Stimulated activated CD8-positive, alpha-beta memory T cell treated with anti-CD3 and anti-CD28 coated beads, Interleukin-15, amount 100 ng/mL, for 24 hours (primary cell): ENCODE data around the gene PYHIN1.
"Not testable (repeated sequence)": the region's sequence is repeated elsewhere in the genome, so short reads cannot be mapped to it uniquely, and the experiment has no call there.

ENCODE experiments used
- DNase-seq: peaks from one replicate; pipeline ENCODE4 v3.0.0-alpha.2; 2020; ENCODE audit warnings: low read depth

Gene PYHIN1

DNA sequence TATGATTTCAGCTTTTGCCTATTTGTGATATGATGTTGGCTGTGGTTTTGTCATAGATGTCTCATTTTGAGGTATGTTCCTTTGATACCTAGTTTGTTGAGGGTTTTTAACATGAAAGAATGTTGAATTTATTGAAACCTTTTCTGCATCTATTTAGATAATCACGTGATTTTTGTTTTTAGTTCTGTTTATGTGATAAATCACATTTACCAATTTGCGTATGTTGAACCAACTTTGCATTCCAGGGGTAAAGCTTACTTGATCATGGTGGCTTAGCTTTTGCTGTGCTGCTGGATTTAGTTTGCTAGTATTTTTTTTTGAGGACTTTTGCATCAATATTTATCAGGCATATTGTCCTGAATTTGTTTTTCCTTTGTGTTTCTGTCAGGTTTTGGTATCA, 51.9 kb downstream of the PYHIN1 start:
- no peak for DNase-seq

DNA sequence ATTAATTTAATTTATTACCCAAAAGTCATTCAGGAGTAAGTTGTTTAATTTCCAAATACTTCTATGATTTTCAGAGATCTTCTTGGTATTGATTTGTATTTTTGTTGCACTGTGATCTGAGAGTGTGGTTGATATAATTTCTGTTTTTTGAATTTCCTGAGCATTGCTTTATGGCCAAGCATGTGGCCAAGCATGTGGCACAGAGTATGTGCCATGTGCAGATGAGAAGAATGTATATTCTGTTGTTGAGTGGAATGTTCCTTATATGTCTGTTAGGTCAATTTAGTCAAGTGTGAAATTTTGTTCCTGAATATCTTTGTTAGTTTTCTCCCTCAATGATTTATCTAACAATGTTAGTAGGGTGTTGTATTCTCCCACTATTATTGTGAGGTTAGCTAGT, 53.0 kb downstream of the PYHIN1 start:
- DNase-seq: no peak

DNA sequence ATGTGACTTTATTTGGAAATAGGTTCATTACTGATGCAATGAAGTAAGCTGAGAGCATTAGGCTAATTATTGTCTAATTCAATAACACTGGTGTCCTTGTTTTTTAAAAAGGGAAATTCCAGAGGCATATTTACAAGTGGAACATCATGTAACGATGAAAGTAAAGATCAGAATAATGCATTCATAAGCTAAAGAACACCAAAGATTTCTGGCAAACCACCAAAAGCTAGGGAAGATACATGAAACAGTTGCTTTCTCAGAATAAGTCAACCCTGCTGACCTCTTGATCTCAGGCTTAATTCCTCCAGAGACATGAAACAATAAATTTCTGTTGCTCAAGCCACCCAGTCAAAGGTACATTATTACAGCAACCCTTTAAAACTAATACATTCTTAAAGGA, 58.1 kb downstream of the PYHIN1 start:
- DNase-seq: no peak

DNA sequence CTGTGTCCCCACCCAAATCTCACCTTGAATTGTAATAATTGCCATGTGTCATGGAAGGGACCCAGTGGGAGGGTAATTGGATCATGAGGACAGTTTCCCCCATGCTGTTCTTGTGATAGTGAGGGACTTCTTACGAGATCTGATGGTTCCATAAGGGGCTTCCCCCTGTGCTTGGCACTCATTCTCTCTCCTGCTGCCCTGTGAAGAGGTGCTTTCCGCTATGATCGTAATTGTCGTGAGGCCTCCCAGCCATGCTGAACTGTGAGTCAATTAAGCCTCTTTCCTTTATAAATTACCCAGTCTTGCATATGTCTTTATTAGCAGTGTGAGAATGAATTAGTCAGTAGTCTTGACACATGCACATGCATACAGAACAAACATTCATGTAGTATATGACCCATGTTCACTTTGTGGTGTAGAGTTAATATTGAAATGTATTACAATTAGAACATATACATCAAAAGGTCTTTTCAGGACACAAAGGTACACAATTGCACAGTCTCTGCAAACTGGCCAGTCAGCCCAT, 61.5 kb downstream of the PYHIN1 start:
- no peak for DNase-seq

DNA sequence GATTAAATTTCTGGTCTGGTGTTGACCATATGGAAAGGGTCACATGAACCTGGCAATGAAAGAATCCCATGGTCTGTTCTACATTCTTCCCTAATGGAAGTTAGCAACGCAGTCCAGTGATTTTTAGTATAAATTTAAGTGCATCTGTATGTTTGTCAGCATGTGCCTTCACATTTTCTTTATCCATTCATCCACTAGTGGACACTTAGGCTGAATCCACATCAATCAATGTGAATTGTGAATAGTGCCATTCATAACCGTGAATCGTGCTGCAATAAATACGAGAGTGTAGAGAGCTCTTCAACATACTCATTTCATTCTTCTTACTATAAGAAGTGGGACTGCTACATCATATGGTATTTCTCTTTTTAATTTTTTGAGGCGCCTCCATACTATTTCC, 65.6 kb downstream of the PYHIN1 start:
- DNase-seq: no peak

DNA sequence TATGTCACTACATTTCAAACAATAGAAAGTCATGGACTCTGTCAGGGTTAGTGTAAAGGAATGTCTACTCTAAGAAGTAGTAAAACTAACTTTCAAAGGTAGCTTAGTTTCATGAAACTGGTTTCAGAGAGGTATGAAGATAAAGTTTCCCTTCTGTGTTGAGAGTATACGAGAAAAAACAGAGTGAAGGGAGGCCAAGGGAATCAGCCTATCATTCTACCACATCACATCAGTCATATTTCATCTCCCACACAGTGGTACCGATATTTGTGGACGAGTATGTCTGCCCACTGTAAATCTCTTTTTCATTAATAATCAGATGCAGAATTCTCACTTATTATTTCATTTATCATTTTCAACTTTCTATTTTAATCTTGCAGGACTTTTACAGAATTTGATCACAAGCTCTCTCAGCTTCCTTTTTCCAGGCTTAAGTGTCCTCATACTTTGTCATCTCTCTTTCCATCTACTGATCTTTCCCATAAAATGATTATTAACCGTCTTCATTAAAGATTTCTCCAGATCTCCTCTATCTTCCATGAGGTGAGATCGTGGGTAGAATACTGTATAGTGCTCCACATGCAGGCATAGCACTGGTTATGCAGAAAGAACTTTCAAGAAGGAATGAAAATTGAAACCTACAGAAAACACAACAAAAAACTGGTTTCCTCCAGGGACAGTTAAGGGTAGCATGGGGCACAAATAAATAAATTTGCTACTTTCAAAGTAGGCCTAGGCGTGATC, 66.9 kb downstream of the PYHIN1 start:
- DNase-seq: no peak

DNA sequence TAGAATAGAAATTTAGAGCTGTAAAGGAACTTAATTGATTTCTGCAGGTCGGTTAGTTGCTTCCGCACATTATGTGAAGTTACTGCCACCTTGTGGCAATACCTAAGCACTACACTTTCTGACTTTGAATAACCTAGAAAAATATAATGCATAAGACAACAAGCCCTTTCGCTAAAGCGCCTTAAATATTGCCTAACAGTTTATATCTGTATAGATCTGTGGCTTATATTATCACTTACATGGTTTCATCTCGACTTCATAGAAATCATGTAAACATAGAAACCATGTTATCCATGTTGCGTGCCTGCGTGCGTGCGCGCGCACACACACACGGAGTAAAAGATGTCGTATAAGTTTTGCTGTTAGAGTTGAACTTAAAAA, 67.4 kb downstream of the PYHIN1 start:
- no peak for DNase-seq

DNA sequence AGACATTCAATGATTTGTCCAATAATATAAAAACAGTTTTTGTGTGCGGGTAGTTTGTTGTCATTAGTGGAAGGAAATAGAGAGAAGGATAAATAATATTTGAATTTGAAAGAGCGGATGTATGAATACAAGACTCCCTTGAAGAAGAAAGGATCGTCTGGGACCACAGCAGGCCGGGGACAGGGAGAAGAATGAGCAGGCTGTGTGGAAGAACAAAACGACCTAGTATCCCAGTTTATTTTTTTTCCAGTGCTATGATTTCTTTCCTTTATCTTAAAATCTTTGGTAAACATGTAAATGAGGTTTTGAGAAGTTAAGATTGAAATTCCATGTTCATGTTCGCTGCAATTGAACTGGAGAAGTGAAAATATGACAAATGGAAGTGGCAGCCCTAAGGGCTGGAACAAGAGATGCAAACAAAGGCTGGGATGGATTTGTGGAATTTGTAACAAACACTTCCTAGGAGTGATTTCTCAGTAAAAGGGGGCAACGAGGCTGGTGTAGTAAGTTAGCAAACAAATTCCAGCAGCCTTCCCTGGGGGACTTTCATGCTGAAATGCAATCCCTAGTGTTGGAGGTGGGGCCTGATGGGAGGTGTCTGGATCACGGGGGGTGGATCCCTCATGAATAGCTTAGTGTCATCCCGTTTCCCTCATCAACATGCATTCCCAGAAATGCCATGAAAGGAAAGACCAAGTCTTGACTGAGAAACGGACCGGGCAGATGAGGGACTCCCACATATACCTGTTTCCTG, 68.1 kb downstream of the PYHIN1 start:
- DNase-seq: no peak

DNA sequence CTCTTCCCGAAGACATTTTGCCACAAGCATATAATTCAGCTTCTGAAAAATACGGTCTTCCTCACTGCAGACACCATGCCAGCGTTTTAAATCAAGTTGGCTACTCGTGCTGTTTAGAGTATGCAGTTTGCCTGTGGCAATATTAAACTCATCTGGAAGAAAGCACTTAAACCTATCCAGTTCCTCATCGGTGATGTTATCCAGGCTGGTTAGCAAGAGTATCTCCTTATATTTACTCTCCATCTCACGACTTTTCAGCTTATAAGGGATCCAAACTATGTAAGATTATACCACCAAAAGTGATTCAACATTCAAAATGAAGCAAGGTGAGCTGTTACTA, 68.7 kb downstream of the PYHIN1 start:
- DNase-seq: no peak

DNA sequence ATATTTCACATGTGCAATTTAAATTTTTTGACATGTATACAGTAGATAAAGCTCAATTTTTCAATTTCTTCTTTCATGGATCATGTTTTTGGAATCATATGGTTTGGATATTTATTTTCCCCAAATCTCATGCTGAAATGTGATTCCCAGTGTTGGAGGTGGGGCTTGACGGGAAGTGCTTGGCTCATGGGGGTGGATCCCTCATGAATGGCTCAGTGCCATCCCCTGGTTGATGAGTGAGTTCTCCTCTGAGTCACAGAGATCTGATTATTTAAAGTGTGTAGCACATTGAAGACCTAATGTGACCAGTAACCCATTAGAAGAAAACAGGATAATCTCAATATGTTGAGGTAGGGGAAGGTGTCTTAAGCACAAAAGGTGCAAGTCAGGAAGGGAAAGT, 69.3 kb downstream of the PYHIN1 start:
- DNase-seq: no peak

DNA sequence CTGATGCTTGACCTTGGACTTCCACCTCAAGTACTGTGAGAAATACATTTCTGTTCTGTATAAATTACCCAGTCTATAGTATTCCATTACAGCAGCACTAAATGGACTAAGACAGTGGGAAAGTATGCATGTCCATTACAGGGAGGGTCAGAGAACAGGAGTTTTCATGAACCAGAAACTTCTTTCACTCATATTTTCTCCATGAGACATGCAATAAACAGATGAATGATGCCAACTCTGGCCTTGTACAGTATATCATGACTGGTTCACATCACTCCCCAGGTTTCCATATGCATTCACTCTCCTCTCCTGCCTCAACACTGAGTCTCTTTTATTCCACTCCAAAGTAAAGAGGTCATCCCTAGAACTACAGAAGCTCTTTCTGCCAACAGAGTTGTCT, 73.8 kb downstream of the PYHIN1 start:
- DNase-seq: no peak

DNA sequence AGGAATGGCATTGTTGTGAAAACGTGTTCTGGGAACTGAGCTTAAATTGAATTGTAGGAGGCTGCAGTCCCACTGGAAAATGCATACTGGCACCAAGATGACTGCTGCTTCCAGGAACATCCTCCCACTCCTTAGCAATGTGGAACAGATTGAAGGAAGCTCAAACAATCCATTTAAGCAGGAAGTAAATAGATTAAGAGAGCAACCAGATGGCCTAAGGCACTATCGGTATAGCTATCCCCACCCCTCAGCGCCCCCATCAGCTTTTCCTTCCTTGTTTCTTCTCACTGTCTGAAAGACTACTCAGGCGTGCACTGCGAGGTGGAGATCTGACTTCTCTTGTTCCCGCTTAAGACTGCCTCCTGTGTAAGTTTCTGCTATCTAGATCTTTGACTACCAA, 74.3 kb downstream of the PYHIN1 start:
- no peak for DNase-seq

DNA sequence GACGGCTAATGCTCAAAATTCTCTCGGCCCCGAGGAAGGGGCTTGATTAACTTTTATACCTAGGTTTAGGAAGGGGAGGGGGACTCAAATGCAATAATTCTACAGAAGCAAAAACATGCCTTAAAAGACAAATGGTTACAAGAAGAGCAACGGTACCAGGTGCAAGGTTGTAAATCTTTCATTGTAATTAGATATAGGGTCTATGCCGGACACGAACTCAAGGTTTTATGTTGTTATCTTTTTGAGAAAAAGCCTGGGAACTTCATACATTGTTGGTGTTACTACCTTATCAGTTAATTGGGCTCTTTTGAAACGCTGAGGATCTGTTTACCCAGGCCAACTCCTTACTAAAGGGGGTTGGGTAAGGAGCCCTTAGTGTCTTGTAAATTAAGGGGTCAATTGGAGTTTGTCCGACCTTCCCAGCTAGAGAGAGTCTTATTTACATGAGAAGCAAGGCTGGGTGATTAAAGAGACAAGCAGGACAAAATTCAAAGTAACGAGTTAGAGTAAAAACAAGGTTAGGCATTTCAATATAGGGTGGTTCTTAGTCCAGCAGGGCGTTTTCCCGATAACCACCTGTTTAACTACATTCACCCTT, 75.0 kb downstream of the PYHIN1 start:
- not testable (repeated sequence) for DNase-seq

DNA sequence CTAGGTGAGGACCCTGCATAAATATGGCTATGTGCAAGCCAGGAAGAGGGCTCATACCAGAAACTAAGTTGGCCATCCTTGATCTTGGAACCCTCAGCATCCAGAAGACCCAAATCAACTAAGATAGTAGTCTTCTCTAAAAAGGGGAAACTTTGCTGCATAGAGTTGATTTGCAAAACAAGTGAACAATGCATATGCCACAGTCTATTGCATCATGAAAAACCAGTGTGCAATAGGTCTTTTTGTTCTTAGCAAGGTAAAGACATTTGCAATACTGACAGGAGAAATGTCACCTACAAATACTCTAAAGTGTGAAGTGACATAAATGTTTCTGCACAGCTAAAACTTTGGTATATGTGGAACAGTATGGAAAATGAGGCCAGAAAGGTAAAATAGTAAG, 76.4 kb downstream of the PYHIN1 start:
- no peak for DNase-seq

DNA sequence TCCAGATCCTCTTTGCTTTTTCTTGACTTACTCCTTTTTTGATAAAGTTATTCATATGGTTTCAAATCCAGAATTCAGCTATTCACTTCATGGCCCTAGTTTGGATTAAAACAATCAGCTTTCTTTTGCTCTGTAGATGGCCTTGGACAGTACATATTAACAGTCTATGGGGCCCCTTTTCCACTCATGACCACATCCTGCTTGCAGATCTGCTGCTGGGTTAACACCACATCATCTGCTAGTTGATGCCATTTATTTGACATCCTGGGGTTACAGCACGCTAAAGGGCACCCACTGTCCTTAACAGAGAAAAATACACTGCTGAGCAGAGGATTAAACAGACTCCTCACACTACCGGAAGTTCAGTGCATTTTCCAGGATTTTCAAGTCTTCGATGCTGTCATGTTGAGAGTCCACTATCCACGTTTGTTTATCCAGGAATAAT, 77.4 kb downstream of the PYHIN1 start:
- DNase-seq: no peak

DNA sequence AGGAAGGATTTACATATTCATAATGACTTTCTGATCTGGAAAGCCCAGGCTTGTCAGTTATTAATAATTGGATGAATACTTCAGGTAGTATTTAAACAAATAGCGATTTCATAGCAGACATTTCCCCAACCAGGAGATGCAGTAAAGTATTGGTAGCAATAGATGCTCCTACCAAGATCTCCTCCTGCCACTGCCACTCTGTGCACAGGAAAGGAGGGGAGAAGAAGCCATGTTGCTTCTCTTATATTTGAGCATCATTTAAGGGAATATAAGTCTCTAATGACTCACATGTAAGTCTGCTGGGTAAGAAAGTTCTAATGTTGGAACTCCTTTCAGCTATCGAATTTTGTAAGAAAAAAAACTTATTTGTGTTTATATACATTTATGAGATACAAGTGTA, 77.9 kb downstream of the PYHIN1 start:
- no peak for DNase-seq

DNA sequence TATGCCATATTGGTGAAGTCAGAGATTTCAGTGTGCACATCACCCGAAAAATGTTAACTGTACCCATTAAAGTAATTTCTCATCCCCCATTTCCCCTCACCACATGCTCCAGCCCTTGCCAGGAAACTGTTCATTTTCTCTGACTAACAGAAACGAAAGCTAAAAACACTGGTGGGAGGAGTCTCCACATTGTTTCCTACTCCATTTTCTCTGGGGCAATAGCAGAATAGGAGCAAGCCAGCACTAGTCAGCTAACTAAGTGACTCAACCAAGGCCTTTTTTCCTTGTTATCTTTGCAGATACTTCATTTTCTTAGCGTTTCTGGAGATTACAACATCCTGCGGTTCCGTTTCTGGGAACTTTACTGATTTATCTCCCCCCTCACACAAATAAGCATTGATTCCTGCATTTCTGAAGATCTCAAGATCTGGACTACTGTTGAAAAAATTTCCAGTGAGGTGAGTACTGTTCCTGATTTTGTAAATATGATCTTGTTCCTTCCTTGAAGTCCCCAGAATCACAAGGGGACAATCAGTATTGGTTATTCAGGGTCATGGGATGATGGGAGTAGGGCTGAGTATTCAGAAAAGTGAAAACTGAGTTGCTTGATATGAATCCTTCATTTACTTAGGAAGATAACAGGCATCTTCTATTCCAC, 78.5 kb downstream of the PYHIN1 start, which contains the start of gene IFI16:
TSS of gene IFI16 (plus strand) at position 204 of the 658 bp plus-strand sequence. CDS start 4,774 bp downstream, outside the sequence.
- DNase-seq: no peak

DNA sequence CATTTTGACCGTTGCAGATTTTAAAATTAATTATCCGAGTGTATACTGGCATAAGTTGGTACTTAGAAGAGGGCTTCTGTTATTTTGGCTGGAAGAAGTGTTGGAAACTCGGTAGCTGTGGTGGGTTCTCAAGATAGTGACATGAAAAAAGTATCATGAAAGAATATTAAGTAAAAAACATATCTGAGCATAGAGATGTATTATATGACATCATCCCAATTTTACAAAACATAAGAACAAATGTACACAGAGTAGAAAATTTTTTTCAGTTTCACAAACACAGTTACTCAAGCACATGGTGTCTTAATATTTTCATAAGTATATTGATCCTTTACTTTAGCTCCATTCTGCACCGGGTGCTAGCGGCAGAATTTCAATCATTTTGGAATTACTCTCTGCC, 79.0 kb downstream of the PYHIN1 start:
- no peak for DNase-seq

DNA sequence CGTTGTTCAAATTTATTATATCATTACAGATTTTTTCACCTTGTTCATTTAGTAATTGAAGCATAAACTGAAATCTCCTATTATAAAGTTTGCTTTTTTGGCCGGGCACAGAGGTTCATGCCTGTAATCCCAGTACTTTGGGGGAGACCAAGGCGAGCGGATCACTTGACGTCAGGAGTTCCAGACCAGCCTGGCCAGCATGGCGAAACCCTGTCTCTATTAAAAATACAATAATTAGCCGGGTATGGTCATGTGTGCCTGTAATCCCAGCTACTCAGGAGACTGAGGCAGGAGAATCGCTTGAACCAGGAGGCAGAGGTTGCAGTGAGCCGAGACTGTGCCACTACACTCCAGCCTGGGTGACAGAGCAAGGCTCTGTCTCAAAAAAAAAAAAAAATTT, 79.6 kb downstream of the PYHIN1 start:
- not testable (repeated sequence) for DNase-seq

DNA sequence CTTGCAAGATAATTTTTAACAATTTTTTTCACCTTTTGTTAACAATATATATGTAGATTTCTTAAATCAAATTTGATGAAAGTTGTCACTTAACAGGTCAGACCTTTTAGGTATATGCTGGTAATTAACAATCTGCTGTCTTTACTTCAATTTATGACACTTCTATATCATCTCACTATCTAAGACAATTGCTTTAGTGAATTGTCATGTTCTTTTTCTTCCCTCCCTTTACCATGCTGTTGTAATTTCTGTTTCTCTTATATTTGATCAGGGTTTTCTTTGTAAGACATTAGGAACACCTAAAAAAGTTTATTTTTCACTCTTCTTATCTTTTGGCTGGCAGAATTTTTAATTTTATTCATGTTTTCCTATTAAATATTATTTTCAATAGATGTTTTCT, 80.4 kb downstream of the PYHIN1 start:
- DNase-seq: no peak

DNA sequence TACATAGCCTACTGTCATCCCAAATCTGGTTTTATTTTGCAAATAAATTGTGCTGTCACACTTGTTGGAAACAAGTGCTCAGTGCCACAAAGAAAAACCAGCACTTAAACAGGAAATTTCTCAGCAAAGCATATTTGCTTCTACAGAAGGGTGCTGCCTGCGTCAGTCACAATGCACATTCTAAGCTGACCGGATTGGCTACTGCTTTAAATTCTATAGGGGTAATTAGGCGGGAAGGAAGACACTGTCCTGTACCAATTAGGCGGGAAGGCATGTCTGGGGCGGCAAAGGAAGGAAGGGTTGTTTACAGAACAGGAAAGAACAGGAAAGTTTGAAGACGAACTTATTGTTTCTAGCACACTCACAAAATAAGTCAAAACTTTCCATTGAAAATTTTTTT, 81.1 kb downstream of the PYHIN1 start:
- no peak for DNase-seq

DNA sequence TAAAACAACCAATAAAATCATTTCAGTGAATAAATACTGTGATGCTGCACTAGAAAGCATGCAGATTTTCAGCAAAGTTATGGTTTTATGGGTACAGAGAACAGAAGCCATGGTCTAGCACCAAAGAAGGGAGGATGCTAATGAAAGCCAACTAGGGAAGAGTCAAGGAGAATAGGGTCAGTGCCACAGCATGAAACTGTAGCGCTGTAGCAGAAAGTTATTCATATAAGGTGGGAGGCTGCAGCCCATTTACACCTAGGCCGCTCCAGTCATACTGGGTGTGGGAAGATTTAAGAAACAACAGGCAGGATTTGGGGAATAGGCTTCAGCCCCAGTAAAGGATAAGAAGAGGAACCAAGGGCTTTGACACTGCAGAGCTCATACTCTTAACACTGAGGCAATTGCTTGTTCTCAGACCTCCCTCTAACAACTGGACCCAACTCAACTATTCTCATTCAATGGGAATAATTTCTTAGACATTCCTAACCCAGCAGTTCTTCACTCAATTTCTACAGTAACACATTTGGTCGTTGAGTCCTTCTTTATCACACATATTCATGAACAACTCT, 82.7 kb downstream of the PYHIN1 start:
- DNase-seq: no peak
